ENCODE measurements around the gene CLDN6. TPM values are rescaled to one million over a fixed set of nuclear protein-coding genes. Genes with fewer than 3 reads are reported as not detected.

CLDN6 gene
- total and polyA plus RNA-seq, 9 of the 15 experiments (the other 6 are each of a cell fraction or from before 2014, with no cell fraction given), result 0.22 to 0.75 (median 0.38) TPM; not detected in 3

- no peak for TF ChIP-seq RNF219 (CRISPR knock-in tag; IDR thresholded peaks at IDR 0.05)
- TF ChIP-seq ELK3 (CRISPR knock-in tag; IDR thresholded peaks at IDR 0.05), result no peak
- TF ChIP-seq ZNF165 (CRISPR knock-in tag; IDR thresholded peaks at IDR 0.05; ENCODE audit: borderline replicate concordance), result 0 out of 2 replicates have a peak, but pooled peaks have one; percentile 25
- no peak for TF ChIP-seq ZNF184 (CRISPR knock-in tag; IDR thresholded peaks at IDR 0.05)
- no peak for TF ChIP-seq CEBPZ (IDR thresholded peaks at IDR 0.05; ENCODE audit: borderline replicate concordance, low read depth, low read length)
- peak; percentile 82 for TF ChIP-seq E2F8 (IDR thresholded peaks at IDR 0.05; ENCODE audit: low read depth, partially characterized antibody)
- peak; percentile 30; the same call in 1 of the 2 replicates for TF ChIP-seq EP400 (IDR thresholded peaks at IDR 0.05)
- TF ChIP-seq GTF2E2 (tag; IDR thresholded peaks at IDR 0.05), result no peak
- TF ChIP-seq ZBTB2 (IDR thresholded peaks at IDR 0.05), result 0 out of 2 replicates have a peak, but pooled peaks have one; percentile 51
- TF ChIP-seq ZNF174 (CRISPR knock-in tag; IDR thresholded peaks at IDR 0.05), result no peak
- TF ChIP-seq, protein P1, sequence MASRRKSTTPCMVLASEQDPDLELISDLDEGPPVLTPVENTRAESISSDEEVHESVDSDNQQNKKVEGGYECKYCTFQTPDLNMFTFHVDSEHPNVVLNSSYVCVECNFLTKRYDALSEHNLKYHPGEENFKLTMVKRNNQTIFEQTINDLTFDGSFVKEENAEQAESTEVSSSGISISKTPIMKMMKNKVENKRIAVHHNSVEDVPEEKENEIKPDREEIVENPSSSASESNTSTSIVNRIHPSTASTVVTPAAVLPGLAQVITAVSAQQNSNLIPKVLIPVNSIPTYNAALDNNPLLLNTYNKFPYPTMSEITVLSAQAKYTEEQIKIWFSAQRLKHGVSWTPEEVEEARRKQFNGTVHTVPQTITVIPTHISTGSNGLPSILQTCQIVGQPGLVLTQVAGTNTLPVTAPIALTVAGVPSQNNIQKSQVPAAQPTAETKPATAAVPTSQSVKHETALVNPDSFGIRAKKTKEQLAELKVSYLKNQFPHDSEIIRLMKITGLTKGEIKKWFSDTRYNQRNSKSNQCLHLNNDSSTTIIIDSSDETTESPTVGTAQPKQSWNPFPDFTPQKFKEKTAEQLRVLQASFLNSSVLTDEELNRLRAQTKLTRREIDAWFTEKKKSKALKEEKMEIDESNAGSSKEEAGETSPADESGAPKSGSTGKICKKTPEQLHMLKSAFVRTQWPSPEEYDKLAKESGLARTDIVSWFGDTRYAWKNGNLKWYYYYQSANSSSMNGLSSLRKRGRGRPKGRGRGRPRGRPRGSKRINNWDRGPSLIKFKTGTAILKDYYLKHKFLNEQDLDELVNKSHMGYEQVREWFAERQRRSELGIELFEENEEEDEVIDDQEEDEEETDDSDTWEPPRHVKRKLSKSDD (conservative IDR thresholded peaks at IDR 0.05; ENCODE audit: low read length), result no peak
These were observed 49.0 kb downstream of the CLDN6 start, which contains the start of gene PAQR4 (continued) for GRCh38 chr16:2968738-2969544.

Measured in K562 (cell line).